ENCODE data around the gene CD59. TPM values are rescaled to one million over a fixed set of nuclear protein-coding genes. Genes with fewer than 3 reads are reported as not detected.

CD59 gene
- total RNA-seq, 4 donors from 2014 or later: 190 to 448 (median 302) TPM

DNA sequence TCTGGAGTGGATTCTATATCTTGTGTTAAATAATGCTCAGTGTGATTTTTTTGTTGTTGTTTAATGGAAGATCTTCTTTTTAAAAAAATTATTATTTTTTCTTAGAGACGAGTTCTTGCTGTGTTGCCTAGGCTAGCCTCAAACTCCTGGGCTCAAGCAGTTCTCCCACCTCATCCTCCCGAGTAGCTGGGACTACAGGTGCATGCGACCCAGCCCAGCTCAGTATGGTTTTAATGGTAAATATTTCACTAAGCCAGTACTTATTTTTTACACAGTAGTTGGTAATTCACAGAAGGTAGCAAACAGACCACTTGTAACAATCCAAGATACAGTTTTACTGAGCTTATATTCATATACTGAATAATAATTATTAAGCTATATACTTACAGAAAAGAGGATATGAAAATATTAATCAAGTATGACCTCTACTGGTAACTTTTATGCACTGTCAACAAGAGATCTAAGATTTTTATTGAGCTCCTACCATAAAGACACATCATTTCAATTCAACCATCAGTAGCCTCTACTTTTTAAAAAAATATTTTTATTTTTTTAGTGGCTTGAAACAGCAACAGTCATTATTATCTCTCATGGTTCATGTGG, 6.1 kb upstream of the CD59 start:
- 64 to 69% methylated on average over 3 of the region's 3 CpGs for WGBS, 2 donors

GRCh38 chr11:33741806-33742205, 5.6 kb upstream of the CD59 start:
- WGBS, 2 donors: 84 to 85% methylated on average over 7 of the region's 7 CpGs
- H3K4me1 ChIP-seq: peaks cover 0 to 11% (median 2%) of the 10 kb centered on the region in 4 donors

More for the DNA sequence above, 6.1 kb upstream of the CD59 start:
- Histone ChIP-seq H3K4me3 (no peak overlapping the region), H3K27ac (peak overlapping the region in 1 of 4 donors; percentile 5), H3K9me3 (no peaks in the 10 kb centered on the region), H3K36me3 (peaks cover 0 to 22% (median 0%) of the 10 kb centered on the region in 3 donors), H3K27me3 (no peaks in the 10 kb centered on the region), H3K4me1 (peaks cover 0 to 5% (median 0%) of the 10 kb centered on the region in 4 donors)
- TF ChIP-seq POLR2A (IDR thresholded peaks at IDR 0.05): no peak
- TF ChIP-seq, protein P1, sequence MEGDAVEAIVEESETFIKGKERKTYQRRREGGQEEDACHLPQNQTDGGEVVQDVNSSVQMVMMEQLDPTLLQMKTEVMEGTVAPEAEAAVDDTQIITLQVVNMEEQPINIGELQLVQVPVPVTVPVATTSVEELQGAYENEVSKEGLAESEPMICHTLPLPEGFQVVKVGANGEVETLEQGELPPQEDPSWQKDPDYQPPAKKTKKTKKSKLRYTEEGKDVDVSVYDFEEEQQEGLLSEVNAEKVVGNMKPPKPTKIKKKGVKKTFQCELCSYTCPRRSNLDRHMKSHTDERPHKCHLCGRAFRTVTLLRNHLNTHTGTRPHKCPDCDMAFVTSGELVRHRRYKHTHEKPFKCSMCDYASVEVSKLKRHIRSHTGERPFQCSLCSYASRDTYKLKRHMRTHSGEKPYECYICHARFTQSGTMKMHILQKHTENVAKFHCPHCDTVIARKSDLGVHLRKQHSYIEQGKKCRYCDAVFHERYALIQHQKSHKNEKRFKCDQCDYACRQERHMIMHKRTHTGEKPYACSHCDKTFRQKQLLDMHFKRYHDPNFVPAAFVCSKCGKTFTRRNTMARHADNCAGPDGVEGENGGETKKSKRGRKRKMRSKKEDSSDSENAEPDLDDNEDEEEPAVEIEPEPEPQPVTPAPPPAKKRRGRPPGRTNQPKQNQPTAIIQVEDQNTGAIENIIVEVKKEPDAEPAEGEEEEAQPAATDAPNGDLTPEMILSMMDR (IDR thresholded peaks at IDR 0.05): peak; percentile 43 to 66 (median 48)
- no peak for DNase-seq (ENCODE audit: low spot score in 2 of 2)

GRCh38 chr11:33737362-33737821, 1.2 kb upstream of the CD59 start:
- no peak for TF ChIP-seq EP300 (IDR thresholded peaks at IDR 0.05)
- TF ChIP-seq POLR2A (IDR thresholded peaks at IDR 0.05): no peak
- TF ChIP-seq, protein P1 (IDR thresholded peaks at IDR 0.05): no peak
- peaks cover 0 to 13% (median 0%) of the 10 kb centered on the region in 3 donors for H3K36me3 ChIP-seq
- WGBS, 2 donors: 57 to 60% methylated on average over 3 of the region's 3 CpGs
- no peak for DNase-seq (ENCODE audit: low spot score in 2 of 2)
- H3K27ac ChIP-seq: peak overlapping the region in 3 of 4 donors; percentile 91 to 98 (median 96)
- H3K9me3 ChIP-seq: no peaks in the 10 kb centered on the region
- no peak overlapping the region for H3K4me3 ChIP-seq
- H3K27me3 ChIP-seq: no peaks in the 10 kb centered on the region
- peaks cover 0 to 36% (median 21%) of the 10 kb centered on the region in 4 donors for H3K4me1 ChIP-seq

More at GRCh38 chr11:33741806-33742205, 5.6 kb upstream of the CD59 start:
- Histone ChIP-seq H3K27me3 (no peaks in the 10 kb centered on the region), H3K4me3 (no peak overlapping the region), H3K9me3 (no peaks in the 10 kb centered on the region), H3K27ac (peak overlapping the region in 1 of 4 donors; percentile 5), H3K36me3 (peaks cover 0 to 19% (median 0%) of the 10 kb centered on the region in 3 donors)
- no peak for DNase-seq (ENCODE audit: low spot score in 2 of 2)
- TF ChIP-seq, protein P1 (IDR thresholded peaks at IDR 0.05): no peak
- no peak for TF ChIP-seq POLR2A (IDR thresholded peaks at IDR 0.05)
- no peak for TF ChIP-seq EP300 (IDR thresholded peaks at IDR 0.05)

GRCh38 chr11:33735271-33736147, 714 bp downstream of the CD59 start:
- H3K4me3 ChIP-seq: peak overlapping the region; percentile 76 to 89 (median 81)
- no peaks in the 10 kb centered on the region for H3K27me3 ChIP-seq
- H3K4me1 ChIP-seq: peaks cover 0 to 54% (median 28%) of the 10 kb centered on the region in 4 donors
- no peaks in the 10 kb centered on the region for H3K9me3 ChIP-seq
- 1% methylated on average over 47 to 53 of the region's 53 CpGs for WGBS, 2 donors
- TF ChIP-seq EP300 (IDR thresholded peaks at IDR 0.05) (no peak), POLR2A (IDR thresholded peaks at IDR 0.05) (no peak)
- TF ChIP-seq, protein P1 (IDR thresholded peaks at IDR 0.05): no peak
- peak overlapping the region; percentile 91 to 98 (median 96) for H3K27ac ChIP-seq
- DNase-seq (ENCODE audit: low spot score in 2 of 2): peak in 1 of 2 donors; percentile 29
- H3K36me3 ChIP-seq: peaks cover 0 to 19% (median 0%) of the 10 kb centered on the region in 3 donors

Measured in tibial nerve (tissue), 4 donors.